Anterior cingulate cortex (tissue), 58 donors: ENCODE results near the gene SMTN.

Experiments
- DNase-seq, 58 donors: peaks; one replicate each; lab custom pipeline; 2025; lab: John Stamatoyannopoulos, UW

The SMTN gene

DNA sequence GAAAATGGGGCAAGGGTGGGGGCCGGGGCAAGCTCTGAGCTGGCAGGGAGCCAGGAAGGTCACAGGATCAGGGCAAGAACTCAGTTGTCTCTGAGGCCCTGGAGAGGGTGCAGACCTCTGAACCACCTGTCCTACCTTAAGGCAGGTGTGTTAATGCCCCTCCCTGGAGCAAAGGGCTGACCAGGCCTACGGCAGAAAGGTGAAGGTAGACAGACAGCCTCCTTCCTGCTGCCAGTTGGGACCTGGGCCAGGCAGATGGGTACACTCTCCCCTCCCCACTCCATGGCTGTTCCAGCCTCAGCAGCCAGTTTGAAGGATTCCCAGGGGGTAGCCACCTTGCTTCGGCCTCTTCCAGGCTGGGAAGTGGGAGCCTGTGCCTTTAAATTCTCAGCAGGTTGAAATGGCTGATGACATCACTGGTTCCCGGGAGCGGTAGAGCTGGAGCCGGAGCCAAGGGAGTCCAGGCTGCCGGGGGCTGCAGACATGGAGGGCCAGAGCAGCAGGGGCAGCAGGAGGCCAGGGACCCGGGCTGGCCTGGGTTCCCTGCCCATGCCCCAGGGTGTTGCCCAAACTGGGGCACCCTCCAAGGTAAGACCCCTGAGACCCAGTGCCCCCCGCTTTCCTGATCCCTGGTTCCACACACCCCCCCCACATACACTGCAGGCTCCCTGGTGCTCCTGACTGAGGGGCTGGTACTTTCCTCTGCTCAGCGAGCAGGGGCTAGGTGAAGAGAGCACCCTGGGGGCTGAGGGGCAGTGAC, 41.6 kb downstream of the SMTN start, which contains the start of gene INPP5J:
INPP5J (plus strand) TSS at position 435 of the 760 bp plus-strand sequence; CDS start at position 484, 49 bp downstream.
- DNase-seq = peak in 40 of 58 donors; percentile 11 to 76 (median 42)

DNA sequence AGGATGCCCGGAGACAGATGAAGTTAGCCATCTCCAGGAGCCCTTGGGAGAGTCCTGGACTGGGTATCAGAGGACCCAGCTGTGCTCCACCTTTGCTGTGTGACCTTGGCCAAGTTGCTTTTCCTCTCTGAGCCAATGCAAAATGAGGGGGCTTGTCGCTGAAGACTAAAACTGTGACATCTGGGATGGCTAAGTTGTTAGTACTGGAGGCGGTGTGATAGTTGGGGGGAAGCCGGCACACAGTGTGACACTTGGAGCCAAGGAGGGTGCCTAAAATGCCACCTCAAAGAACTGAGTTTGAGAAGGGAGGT, 42.1 kb downstream of the SMTN start:
- no peak for DNase-seq

DNA sequence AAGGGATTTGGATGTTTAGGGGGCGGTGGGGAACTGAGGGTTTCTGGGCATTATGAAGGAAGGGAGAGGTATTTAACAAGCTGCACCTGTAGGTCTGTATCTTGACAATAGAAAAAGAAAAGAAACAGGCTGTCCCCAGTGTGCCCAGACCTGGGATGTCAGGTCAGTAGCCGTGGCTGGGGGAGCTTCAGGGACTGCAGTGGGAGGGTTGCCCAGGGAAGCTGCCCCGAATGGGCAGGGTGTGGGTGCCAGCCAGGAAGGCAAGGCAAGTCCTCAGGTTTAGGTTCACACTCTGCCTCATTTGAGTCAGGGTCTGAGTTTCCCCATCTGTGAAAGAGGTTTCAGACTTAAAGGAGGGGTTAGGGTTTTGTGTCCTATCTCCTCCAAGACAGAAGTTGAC, 43.2 kb downstream of the SMTN start:
- DNase-seq = no peak

DNA sequence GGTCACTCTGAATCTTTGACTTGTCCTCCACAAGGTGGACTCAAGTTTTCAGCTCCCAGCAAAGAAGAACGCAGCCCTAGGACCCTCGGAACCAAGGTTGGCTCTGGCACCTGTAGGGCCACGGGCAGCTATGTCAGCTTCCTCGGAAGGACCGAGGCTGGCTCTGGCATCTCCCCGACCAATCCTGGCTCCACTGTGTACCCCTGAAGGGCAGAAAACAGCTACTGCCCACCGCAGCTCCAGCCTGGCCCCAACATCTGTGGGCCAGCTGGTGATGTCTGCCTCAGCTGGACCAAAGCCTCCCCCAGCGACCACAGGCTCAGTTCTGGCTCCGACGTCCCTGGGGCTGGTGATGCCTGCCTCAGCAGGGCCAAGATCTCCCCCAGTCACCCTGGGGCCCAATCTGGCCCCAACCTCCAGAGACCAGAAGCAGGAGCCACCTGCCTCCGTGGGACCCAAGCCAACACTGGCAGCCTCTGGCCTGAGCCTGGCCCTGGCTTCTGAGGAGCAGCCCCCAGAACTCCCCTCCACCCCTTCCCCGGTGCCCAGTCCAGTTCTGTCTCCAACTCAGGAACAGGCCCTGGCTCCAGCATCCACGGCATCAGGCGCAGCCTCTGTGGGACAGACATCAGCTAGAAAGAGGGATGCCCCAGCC, 43.8 kb downstream of the SMTN start:
- no peak for DNase-seq

DNA sequence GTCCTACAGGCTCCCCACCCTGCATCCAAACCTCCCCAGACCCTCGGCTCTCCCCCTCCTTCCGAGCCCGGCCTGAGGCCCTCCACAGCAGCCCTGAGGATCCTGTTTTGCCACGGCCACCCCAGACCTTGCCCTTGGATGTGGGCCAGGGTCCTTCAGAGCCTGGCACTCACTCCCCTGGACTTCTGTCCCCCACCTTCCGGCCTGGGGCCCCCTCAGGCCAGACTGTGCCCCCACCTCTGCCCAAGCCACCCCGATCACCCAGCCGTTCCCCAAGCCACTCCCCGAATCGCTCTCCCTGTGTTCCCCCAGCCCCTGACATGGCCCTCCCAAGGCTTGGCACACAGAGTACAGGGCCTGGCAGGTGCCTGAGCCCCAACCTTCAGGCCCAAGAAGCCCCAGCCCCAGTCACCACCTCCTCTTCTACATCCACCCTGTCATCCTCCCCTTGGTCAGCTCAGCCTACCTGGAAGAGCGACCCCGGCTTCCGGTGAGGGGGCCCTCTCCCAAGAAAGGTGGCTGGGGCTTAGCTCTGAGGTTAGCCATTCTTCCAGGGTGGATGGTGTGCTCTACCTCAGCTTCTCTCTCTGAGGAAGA, 44.5 kb downstream of the SMTN start:
- no peak for DNase-seq

DNA sequence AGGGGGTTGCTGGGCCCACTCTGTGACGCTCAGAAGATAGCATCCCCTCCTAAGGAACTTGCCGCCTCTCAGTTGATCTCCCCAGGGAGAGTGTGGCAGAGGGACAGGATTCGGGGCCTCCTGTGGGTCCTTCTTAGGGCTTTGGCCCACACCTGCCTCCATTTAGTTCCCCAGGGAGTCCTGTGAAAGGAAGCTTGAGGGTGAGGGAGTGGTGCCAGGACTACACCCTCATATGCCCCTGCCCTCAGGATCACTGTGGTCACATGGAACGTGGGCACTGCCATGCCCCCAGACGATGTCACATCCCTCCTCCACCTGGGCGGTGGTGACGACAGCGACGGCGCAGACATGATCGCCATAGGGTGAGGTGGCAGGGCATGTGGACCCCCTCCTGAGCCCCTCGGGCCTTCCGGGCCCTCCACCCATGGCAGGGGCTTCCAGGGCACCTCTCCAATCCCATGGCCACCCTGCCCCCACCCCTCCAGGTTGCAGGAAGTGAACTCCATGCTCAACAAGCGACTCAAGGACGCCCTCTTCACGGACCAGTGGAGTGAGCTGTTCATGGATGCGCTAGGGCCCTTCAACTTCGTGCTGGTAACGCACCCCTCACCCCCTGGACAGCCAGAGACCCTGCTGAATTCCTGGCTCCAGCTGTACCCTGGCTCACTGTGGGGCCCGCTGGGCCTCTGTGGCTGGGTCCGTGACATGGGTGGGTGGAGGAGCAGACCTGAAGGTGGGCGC, 45.2 kb downstream of the SMTN start:
- DNase-seq = no peak

DNA sequence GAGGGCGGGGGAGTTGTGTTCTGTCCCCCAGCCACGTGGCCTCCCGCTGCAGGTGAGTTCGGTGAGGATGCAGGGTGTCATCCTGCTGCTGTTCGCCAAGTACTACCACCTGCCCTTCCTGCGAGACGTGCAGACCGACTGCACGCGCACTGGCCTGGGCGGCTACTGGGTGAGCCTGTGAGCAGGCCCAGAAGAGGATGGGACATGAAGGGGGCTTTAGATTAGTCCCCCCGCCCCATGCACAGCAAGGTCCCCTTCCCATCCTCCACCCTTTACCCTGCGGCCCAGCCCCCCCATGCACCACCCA, 45.7 kb downstream of the SMTN start:
- no peak for DNase-seq

DNA sequence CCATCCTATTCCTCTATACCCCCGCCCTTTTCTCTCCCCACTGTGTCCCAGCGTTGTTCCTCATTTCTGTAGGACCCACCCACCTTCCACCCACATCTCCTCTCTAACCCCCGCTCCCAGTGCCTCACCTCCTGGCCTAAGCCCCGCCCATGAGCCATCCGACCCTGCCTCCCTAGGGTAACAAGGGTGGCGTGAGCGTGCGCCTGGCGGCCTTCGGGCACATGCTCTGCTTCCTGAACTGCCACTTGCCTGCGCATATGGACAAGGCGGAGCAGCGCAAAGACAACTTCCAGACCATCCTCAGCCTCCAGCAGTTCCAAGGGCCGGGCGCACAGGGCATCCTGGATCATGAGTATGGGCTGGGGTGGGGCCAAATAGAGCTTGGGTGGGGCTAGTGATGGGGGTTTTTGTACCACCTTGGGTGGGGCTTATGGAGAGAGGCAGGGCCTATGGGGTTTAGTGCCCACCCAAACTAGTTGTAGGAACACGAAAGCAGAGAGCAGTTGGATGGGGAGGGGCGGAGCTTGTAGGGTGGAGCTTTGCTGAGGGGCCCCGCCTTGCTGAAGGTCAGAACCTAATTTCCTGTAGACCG, 46.2 kb downstream of the SMTN start:
- DNase-seq = no peak

DNA sequence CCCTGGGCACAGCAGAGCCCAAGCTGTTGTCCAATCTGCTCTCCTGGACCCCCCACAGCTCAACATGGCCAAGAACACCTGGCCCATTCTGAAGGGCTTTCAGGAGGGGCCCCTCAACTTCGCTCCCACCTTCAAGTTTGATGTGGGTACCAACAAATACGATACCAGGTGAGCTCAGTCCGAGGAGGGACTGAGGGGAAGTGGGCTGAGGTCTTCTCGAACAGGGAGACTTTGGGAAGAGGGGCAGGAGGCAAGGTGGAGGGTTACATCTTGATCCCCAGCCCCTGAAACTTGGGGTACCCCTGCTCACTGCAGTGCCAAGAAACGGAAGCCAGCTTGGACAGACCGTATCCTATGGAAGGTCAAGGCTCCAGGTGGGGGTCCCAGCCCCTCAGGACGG, 47.0 kb downstream of the SMTN start:
- DNase-seq = no peak

DNA sequence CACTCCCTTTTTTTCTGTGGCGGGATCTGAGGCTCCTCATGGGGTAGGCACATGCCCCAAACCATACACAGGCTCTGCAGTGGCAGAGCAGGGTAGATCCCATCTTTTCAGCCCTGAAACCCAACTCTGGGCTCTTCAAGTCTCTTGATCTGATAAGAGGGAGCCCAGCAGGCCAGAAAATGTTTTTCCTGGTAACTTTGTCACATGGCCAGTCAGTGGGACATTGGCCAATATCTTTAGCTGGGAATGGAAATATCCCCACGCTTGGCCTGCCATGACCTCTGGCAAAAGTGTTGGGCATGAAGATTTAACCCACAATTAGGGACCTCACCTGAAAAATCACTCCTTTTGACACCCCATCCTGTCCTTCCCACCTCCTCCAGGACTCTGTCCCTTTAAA, 49.8 kb downstream of the SMTN start:
- DNase-seq = no peak

DNA sequence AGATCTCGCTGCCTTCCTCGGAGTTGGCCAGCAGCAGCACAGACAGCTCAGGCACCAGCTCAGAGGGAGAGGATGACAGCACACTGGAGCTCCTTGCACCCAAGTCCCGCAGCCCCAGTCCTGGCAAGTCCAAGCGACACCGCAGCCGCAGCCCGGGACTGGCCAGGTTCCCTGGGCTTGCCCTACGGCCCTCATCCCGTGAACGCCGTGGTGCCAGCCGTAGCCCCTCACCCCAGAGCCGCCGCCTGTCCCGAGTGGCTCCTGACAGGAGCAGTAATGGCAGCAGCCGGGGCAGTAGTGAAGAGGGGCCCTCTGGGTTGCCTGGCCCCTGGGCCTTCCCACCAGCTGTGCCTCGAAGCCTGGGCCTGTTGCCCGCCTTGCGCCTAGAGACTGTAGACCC, 52.8 kb downstream of the SMTN start:
- DNase-seq = no peak

DNA sequence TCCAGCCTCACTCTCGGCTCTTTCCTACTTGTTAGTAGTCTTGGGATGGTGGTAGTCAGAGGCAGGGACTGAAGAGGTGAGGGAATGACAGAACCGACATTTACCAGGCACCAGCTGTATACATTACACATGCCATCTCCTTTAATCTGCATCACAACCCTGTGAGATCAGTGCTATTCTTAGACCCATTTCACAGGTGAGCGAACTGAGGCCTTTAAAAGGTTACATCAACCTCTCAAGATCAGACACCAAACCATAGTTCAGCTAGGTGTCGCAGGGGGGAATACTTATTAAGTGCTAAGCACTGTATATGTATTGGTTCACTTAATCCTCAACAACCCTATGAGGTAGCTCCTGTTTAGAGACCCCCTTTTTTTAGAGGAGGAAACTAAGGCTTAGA, 53.6 kb downstream of the SMTN start:
- no peak for DNase-seq

DNA sequence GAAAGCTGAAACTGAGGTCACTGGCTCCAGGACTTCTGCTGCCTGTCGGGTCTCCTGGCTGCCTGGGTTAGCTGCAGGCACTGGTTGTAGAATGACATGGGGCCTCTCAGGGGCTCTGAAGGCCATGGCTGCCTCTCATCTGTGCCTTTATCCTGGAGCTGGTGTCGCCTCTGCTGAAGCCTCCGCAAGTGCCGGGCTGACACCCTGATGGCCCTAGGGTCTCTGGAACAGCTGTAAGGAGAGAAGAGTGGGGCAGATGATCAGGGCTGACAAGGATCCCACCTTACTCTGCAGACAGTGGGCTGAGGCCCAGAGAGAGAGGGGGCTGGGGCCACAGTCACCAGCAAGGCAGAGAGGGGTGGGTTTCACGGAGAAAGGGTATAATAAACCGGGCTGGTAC, 54.6 kb downstream of the SMTN start:
- no peak for DNase-seq

DNA sequence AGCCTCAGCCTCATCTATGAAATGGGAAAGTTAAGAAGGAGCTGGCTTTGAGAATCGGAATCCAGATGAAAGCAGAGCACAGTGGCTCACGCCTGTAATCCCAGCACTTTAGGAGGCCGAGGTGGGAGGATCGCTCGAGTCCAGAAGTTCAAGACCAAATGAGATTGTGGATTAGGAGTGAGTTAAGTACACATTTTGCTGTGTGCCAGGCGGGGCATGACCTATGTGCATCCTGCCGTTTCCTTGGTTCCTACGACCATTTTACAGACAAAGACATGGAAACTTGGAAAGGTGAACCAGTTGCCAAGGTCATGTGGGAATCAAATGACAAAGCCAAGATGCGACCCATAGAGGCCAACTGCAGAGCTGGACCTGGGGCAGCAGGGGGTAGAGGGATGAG, 55.0 kb downstream of the SMTN start:
- no peak for DNase-seq

DNA sequence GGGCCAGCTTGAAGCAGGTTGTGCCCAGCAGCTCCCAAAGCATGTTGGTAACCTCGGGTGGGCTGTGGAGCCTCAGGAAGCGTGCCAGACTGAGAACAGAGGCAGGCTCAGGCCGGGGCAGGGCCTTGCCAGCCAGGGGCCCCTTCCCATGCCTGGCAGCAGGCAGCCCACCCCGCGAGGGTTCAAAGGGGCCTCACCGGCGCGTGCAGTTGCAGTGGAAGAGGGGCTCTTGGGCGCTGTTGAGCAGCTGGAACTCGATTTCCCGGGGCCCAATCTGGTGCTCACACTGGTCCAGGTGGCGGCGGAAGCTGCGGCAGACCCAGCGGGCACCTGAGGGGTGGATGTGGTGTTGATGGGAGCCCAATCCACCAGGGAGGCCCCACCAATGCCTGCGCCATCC, 55.6 kb downstream of the SMTN start:
- no peak for DNase-seq

DNA sequence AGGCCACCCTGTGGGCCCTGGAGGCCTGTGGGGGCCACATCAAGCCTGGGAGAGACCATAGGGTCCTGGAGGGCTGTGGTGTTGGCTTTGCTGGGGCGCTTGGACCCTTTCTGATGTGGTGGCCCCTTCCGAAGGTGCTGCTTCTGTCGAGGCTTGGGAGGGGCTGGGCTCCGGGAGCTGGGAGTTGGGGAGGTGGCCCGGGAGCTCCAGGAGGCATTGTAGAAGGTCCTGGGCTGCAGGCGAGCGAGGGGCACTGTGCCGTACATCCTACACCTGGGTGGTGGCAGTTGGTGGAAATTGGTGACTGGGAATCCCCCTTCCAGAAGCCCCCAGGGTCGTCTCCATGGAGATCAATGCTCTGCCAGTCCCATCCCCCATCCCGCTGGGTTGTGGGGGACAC, 56.6 kb downstream of the SMTN start:
- no peak for DNase-seq

DNA sequence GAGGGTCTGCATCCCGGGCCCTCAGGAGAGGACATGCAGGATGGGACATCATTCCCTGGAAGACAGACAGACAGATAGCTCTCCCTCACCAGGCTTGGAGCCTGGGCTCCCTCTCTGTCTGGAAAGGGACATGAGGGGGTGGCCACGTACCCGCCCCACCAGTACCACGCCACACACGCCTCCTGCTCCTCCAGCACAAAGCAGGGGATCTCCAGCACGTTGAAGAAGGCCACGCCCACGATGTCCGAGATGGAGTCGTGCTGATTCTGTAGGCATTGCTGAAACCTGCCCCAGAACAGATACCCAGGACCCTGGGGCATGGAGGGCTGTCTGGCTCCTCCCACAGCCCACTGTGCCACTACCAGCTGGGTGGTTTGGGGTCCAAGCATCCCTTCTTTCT, 57.0 kb downstream of the SMTN start:
- DNase-seq = no peak

DNA sequence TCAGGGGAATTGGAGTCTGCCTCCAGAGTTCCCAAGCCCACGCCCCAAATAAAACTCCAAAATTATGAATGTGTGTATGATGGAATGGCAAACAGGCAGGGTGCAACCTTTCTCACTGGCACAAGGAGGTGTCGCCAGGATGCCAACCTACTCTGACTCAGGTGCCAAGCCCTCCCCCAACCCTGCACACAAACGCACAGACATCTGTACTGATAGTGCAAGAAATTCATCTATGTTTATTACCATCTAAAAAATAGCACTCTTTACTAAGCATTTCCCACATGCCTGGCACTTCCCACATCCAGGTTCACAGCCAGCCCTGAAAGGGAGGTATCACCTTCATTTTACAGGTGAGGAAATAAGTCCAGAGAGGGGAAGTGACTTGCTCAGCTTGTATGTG, 57.9 kb downstream of the SMTN start:
- DNase-seq = no peak

DNA sequence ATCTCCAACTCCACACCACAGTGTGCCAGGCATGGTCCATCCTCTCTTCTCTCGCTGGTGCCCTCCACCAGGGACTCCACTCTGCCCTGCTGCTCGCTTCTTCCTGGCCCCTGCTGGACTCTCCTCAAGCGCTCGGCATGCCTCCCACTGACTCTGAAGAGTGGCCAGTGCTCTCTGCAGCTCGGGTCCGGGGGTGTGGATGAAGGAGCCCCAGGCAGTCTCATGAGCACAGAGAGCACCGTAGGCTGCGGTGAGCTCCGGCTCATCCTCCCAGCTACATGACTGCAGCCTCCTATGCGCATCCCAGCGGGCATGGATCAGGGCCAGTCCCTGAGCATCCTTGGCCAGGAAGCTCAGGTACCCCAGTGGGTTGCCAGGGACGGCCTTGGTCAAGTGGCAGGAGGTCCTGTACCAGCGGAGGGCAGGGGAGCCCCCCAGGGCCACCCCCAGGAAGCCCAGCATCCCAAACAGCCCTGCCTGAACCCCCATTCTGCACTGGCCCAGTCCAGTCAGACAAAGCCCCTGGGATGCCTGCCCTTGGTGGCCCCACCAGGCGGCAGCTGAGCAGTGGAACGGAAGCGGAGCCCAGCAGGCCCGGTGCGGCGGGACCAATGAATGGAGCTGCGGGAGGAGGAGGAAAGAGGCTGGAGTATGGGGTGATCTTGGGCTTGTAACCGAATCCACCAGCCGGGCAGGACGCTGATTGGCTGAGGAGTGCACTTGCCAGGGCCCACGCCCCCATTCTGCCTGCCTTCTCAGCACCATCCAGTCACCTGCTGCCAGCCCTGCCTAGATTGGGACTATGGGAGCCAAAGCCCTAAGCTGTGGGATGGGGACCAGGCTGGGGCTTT, 59.0 kb downstream of the SMTN start, which contains the start of gene PLA2G3:
PLA2G3 (minus strand) TSS at position 643 of the 851 bp plus-strand sequence; CDS start at position 489, 154 bp downstream.
- peak in 7 of 58 donors; percentile 14 to 47 (median 23) for DNase-seq

DNA sequence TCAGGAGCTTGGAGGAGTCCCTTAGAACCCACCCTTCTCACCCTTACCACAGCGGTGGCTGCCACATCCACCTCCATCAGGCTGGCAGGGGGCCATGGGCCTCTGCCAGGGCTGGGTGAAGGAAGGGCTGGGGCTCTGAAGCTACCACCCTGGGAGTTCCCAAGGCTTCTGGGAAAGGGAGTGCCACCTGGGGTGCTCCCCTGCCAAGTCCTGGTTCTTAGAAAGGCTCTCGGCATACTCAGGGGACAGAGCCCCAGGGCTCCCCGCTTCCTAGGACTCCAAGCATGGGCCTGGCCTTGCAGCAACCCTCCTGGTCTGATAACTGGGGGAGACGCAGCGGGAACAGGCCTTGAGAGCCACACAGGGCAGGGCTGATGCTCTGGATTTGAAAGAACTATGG, 59.6 kb downstream of the SMTN start:
- no peak for DNase-seq
